ENCODE measurements around the gene DOCK3.

The DOCK3 gene

DNA sequence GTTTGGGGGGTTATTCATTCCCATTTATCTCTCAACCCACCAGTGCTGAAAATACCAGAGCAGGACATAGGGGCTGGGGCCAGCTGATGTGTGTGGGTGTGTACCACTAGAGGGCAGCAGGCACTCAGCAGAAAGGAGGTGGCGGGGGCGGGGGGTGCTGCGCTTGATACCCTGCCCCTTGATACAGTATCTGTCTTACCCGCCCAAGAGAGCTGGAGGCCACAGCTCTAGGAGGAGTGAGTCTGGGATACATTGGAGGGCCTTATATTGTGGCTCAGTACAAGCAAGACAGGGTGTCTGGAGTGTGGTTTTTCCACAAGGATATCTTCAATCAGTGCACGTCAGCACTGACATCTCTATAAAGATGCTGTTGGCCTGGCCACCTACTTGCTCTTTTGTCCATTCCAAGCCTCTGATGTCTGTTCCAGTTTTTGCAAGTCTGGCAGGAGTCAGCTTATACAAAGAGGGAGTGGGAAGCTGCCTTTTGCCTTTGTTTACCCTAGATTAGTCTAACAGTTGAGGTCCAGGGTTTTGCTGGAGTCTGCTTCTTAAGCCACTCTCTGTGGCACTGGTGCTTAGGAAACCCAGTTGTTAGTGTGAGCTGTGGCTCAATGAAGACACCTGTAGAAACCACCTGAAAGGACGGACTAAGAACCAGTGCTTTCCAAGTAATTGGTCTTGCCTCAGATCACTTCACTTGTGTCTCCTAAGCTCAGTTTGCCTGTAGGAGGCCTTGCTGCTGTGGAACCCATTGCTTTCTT lies 714.9 kb downstream of the DOCK3 start:
- intact Hi-C loops (cut with DNase I), result loop anchor here (5.0 kb wide), 1 partner anchor 113 kb away; the partner anchor contains the start of gene DCAF1
- peak in 6 of 10 donors; percentile 31 to 90 (median 52) for DNase-seq

DNA sequence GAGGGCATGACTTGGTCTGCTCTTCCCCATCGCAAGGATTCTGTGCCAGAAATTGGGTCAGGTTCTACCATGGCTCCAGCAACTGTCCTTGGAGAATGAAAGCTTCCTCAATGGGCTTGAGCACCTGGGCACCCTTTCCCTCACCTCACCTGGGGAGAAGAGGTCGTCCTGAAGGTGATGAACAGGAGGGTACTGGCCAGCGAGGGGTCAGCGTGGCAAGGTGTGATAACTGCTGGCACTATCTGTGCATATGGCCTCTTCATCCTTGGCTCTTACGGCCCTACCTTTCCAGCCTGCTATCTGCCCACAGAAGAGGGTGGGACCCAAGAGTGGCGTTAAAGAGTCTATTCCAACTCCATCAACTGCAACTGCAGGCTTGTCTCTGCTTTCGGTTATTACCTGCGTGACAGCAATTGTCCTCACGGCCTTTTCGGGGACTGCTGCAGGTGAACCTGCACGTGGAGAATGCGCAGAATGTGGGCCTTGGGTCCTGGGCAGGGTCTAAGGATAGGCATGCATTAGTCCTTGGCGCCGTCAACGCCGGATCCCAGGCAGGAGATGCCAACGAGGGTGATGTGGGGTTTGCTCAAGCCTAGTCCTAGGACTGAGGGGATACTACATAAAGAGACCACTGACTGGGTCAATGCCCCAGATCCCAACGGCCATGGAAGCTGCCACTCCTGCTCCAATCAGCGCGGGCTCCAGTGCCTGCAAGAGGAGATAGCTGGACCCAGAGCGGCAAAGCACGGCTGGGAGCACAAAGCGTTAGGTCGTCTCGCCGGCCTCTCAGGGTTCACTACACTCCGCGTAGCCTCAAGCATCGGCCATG lies 715.7 kb downstream of the DOCK3 start:
- no peak for DNase-seq
- intact Hi-C loops (cut with DNase I), result no loop called here

DNA sequence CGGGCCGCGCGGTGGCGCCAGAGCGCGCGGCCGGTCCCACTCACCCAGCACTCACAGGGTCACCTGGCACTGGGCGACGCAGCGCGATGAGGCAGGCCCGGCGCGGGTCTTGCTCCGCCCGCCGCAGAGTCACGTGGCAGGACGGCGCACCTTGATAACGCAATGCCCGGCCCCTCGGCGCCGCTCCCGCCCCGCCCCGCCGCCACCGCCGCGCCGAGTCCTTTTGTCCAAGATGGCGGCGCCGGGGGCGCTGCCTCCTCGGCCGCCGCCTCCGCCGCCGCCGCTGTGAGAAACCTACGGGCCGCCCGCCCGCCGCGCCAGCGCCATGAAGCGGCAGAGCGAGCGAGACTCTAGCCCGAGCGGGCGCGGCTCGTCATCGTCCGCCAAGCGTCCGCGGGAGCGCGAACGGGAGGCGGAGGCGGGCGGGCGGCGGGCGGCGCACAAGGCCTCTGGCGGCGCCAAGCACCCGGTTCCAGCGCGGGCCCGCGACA lies 716.4 kb downstream of the DOCK3 start, which contains the start of gene RBM15B:
TSS of gene RBM15B (plus strand) at position 211 of the 491 bp plus-strand sequence. CDS start at position 326, 115 bp downstream.
- intact Hi-C loops (cut with DNase I), result no loop called here
- DNase-seq, result peak; percentile 96 to 100 (median 97)

DNA sequence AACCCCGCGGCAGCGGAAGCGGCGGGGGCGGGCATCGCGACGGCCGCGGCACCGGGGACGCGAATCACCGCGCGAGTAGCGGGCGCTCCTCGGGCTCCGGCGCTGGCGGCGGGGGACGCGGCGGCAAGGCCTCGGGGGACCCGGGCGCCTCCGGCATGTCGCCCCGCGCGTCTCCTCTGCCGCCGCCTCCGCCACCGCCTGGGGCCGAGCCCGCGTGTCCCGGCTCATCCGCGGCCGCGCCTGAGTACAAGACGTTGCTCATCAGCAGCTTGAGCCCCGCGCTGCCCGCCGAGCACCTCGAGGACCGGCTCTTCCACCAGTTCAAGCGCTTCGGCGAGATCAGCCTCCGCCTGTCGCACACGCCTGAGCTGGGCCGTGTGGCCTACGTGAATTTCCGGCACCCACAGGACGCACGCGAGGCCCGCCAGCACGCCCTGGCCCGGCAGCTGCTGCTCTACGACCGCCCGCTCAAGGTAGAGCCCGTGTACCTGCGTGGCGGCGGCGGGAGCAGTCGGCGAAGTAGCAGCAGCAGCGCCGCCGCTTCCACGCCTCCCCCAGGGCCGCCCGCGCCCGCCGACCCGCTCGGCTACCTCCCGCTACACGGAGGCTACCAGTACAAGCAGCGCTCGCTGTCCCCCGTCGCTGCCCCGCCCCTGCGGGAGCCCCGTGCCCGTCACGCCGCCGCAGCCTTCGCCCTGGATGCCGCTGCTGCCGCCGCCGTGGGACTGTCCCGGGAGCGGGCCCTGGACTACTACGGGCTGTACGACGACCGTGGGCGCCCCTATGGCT lies 717.0 kb downstream of the DOCK3 start:
- peak in 3 of 10 donors; percentile 28 to 85 (median 80) for DNase-seq
- intact Hi-C loops (cut with DNase I), result loop anchor here (2.0 kb wide), 1 partner anchor 279 kb away; the partner anchor contains the start of gene TEX264

DNA sequence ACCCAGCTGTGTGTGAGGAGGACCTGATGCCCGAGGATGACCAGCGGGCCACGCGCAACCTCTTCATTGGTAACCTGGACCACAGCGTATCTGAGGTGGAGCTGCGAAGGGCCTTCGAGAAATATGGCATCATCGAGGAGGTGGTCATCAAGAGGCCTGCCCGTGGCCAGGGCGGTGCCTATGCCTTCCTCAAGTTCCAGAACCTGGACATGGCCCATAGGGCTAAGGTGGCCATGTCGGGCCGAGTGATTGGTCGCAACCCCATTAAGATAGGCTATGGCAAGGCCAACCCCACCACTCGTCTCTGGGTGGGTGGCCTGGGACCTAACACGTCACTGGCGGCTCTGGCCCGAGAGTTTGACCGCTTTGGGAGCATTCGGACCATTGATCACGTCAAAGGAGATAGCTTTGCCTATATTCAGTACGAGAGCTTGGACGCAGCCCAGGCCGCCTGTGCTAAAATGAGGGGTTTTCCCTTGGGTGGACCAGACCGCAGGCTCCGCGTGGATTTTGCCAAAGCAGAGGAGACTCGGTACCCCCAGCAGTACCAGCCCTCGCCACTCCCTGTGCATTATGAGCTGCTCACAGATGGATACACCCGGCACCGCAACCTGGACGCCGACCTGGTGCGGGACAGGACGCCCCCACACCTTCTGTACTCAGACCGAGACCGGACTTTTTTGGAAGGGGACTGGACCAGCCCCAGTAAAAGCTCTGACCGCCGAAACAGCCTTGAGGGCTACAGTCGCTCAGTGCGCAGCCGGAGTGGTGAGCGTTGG lies 717.8 kb downstream of the DOCK3 start:
- peak in 1 of 10 donors; percentile 59 for DNase-seq
- intact Hi-C loops (cut with DNase I), result loop anchor here (2.0 kb wide), 1 partner anchor 278 kb away; the partner anchor contains the start of gene TEX264

DNA sequence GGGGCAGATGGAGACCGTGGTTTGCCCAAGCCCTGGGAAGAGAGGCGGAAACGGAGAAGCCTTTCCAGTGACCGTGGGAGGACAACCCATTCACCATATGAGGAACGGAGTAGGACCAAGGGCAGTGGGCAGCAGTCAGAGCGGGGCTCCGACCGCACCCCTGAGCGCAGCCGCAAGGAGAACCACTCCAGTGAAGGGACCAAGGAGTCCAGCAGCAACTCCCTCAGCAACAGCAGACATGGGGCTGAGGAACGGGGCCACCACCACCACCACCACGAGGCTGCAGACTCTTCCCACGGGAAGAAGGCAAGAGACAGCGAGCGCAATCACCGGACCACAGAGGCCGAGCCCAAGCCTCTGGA lies 718.4 kb downstream of the DOCK3 start:
- peak in 1 of 10 donors; percentile 59 for DNase-seq
- intact Hi-C loops (cut with DNase I), result loop anchor here (2.0 kb wide), 1 partner anchor 278 kb away; the partner anchor contains the start of gene TEX264

DNA sequence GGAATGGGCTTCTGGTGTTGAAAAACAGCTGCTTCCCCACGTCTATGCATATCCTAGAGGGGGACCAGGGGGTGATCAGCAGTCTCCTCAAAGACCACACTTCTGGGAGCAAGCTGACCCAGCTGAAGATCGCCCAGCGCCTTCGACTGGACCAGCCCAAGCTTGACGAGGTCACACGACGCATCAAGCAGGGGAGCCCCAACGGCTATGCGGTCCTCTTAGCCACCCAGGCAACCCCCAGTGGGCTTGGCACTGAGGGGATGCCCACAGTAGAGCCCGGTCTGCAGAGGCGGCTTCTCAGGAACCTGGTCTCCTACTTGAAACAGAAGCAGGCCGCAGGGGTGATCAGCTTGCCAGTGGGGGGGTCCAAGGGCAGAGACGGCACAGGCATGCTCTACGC lies 718.8 kb downstream of the DOCK3 start:
- peak in 1 of 10 donors; percentile 67 for DNase-seq
- intact Hi-C loops (cut with DNase I), result loop anchor here (2.0 kb wide), 1 partner anchor 277 kb away; the partner anchor contains the start of gene TEX264

DNA sequence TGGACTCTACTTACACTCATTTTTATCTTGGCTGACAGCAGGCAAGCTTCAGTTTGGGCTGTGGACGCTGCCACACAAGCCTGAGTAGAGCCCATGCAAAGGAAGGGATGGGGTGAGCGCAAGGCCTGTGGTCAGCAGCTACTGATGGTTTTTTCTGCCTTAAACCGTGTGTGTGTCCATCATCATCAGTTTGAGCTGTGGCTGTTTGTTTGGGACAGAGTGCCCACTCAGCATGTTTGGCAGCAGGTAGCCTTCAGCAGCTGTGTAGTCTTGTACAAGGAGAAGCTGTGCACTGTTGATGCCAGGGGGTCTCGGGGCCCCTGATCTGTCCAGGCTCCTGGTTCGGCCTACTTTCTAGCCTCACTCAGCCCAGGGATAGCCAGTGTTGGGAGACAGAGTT lies 719.8 kb downstream of the DOCK3 start:
- intact Hi-C loops (cut with DNase I), result no loop called here

DNA sequence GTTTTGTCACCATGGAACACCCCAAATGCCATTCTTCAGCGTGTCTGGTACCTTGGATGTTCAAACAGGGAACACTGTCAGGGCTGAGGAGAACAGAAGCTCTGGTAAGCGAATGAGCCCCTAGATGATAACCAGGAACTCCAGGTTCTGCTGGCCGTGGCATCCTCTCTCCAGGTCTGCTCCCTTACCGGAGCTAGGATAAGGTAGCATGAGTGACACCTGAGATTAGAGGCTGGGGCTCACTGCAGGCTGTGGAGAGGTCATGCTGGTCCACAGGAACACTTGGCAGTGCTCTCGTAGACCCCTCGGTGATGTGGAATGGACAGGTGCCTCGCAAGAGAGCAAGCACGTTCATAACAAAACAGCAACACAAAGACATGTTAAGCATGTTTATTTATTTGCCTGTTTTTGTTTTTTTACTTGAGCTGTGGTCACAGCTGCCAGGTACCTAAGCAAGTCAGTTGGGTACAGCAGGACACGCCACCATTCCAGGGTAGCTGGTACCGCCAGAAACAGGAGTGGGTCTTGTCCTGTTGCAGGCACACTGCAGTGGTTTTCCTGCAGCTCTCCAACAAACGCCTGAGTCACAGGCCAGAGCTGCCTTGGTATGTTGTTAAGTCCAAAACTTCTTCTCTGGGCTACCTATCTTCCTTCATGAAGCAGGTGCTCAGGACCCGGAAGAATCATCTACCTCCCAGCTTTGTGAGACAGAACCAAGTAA lies 720.9 kb downstream of the DOCK3 start:
- peak in 1 of 10 donors; percentile 78 for DNase-seq
- intact Hi-C loops (cut with DNase I), result no loop called here

More for the DNA sequence above, 719.8 kb downstream of the DOCK3 start:
- peak in 1 of 10 donors; percentile 58 for DNase-seq

DNA sequence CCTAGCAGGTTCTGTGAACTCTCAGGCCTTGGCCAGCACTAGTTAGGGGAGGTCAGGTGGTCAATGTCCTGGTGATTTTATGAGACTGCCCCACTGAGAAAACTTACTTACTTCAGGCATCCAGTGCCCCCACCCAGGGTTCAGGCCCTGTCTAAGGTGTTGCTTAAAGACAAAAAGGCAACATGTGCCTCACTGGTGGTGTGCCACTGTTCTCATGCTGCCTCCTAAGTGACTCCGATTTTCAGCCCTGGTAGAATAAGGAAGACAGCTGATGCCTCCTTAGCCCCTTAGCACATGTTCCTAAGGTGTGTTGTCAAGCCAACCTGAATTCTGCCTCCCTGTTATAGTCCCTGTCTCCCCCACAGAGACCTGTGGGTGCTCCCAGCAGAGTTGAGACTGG lies 721.7 kb downstream of the DOCK3 start:
- intact Hi-C loops (cut with DNase I), result no loop called here
- DNase-seq, result peak in 1 of 10 donors; percentile 58

DNA sequence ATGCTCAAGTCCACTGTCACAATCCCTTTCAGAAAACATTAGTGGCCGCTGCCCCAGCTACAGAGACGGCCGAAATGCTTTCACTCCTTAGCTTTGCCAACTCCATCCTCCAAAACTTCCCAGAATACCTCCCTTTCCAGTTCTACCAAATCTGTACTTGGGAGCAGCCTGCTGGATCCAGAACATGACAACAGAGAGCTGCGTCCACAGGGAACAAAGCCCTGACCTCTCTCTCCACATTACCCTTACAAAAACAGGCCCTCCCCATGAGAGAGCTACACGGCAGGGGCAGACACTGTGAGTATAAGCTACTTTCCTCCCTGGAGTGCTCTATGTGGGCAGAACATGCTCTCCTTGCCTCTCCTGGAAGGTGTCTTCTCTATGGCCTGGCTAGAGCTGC lies 722.7 kb downstream of the DOCK3 start:
- intact Hi-C loops (cut with DNase I), result no loop called here
- DNase-seq, result peak in 1 of 10 donors; percentile 31

DNA sequence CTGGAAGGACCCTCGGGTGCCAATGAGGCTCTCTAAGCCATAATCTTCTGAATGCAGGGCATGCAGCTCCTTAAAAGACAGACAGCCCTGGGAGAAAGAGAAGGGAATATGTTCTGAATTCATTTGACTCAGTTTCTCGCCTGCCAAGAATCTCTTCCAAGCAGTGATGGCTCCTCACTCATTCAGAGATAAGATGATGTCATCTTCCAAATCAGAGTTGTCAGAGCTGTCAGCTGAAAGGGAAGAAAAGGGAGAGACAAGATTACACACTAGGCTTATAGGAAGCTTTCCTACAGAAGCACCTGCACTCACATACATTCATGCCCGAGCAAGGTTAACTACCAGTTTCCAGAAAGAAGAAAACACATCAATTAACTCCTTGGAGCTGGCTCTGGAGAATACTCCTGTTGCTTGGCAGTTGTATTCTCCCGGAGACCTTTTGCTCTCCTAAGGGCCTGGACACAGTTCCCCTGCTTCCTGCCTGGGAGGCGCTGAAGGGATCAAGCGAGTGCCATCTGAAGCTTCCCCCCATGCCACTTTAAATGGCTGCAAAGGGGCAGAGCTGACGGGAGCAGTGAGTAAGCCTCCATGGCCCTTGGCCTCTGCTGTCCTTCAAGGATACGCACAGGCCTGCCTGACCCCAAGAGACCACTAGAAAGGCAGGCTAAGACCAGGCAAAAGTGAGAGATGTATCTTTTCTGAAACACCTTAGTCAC lies 724.0 kb downstream of the DOCK3 start:
- peak in 1 of 10 donors; percentile 8 for DNase-seq
- intact Hi-C loops (cut with DNase I), result no loop called here

DNA sequence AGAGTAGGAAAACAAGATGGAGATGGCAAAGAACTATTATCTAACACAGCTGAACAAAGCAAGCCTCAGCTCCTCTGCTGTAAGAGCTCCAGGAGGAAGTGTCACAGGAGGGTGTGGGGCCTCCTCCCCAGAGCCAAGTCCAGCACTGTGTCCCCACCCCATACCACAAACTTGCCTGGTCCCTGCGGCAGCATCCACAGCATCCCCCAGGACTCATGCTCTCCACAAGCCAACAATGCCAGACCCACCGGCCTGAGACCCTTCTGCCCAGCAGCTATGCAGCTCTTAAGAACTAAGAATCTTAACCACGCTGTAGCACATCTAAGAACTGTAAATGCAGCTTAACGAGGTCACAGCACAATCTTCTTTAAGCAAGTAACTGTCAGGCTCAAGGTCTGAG lies 725.4 kb downstream of the DOCK3 start:
- DNase-seq, result peak in 1 of 10 donors; percentile 28
- intact Hi-C loops (cut with DNase I), result no loop called here

DNA sequence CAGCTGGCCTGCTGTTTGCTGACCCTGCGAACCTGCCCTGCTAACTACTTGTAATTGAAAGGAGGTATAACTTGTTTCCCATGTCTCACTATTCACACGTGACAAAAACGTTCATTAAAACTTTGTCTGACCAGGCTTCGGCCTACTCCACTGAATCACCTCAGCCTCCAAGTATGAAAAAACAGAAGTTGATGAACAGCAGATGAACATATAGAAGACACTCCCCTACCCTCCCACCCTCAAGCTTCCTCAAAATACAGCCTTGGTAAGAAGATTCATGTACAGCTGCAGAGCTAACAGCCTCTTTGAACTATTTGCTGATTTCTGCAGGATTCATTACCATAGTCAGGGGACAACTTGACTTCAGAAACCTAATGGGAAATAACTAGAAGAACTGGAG lies 727.0 kb downstream of the DOCK3 start:
- no peak for DNase-seq
- intact Hi-C loops (cut with DNase I), result no loop called here

DNA sequence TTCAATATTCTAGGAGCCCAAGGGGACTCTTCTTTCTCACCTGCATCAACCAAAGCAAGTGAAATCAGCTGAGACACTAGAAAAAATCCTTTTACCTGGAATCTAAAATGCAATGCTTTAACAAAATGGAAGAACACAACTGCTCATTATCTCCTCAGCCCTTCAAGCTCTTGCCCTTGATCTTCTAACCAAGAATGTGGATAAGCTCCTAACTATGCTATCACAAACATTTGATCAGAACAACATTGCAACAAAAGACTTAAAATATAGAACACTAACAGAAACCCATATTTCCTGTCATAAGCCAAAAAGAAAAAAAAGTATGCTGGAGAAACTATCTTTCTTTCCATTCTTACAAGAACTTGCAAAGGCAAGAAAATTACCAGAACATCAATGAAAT lies 728.9 kb downstream of the DOCK3 start:
- intact Hi-C loops (cut with DNase I), result no loop called here
- no peak for DNase-seq

DNA sequence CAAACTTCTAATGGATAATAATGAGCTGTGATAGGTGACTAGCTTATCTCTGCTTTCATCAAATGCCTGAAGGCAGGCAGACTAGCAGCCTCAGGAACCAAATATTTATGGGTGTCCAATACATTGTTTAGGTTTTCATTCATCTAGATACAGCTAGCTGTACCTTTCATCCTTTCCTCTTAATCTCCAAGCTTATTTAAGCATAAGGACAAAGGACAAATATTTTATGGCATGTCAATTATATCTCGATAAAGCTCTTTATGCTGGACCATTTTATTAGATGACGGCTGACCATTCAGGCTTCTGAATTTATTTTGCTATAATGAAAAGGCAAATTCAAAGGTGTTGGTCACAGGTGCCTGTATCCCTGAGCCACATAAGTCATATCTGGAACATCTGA lies 733.3 kb downstream of the DOCK3 start:
- intact Hi-C loops (cut with DNase I), result no loop called here
- DNase-seq, result no peak

DNA sequence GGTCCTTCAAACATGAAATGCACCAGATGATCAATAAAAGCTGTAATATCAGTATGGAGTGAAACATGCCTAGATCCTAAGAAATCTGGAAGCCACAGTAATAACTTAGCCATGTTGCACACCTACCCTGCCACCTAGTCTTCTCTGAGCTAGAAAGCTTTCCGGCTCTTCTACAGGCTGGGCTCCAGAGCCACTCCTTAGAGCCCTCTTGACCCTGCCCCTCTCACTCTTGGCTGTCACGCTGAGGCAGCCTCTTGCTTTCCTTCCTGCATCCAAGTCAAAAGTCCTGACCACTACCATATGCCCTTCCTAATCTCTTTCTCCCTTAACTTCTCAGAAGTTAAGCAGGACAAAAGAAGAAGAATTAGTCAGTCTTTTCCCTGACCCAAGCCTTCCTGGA lies 734.1 kb downstream of the DOCK3 start:
- DNase-seq, result no peak
- intact Hi-C loops (cut with DNase I), result no loop called here

DNA sequence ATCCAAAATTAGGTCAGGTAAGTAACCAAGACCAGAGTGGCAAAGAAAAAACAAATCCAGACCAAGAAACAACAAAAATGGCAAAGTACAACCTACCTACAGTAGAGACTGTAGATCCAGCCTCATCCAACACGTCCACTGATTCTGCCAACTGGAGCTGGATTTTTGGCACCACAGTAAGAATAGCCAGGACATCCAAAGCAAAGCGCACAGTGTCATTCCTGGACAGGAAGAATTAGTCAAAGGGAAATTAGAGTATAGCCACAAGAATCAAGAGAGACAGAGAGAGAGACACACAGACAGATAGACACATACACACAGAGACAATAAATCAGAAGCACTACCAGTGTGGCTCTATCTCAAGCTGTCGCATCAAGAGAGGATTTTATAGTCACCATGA lies 747.5 kb downstream of the DOCK3 start:
- intact Hi-C loops (cut with DNase I), result no loop called here
- no peak for DNase-seq

All from posterior cingulate gyrus (tissue), 11 donors.